SH-SY5Y (cell line): ENCODE measurements around the gene KIAA1191.

Experiments used
- GATA2 ChIP-seq: IDR thresholded peaks from 2 replicates; pipeline ENCODE4 v1.6.1; 2011; ENCODE audit warnings: mild to moderate bottlenecking, low read depth, low read length
- GATA3 ChIP-seq: IDR thresholded peaks from 2 replicates; pipeline ENCODE4 v1.6.1; 2011; ENCODE audit warnings: low read depth, mild to moderate bottlenecking, low read length, moderate library complexity

DNA sequence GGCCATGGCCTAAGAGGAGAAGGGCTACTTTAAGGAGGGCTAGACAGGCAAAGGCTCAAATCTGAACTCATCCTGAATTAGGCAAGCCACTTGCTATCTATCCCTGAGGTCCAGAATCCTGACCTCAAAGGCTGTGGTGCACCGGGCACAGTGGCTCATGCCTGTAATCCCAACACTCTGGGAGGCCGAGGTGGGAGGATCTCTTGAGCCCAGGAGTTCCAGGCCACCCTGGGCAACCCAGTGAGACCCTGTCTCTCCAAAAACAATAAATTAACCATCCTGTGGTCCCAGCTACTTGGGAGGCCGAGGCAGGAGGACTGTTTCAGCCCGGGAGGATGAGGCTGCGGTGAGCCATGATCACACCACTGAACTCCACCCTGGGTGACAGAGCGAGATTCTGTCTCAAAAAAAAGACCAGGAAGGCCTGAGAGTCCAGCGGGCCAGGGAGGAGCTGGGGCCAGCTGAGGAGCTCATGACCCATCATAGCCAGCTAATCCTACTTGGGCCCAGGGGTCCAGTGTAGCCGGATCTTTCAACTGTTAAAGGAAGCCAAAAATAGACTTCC is 22.9 kb upstream of the KIAA1191 start:
- TF ChIP-seq GATA3 (no peak), GATA2 (no peak)
